Stimulated activated CD4-positive, alpha-beta T cell treated with anti-CD3 and anti-CD28 coated beads, TNF-alpha, amount 100 ng/mL, for 4 hours (primary cell): ENCODE results near the gene MCF2L2.
A peak's percentile ranks its signal among the peaks of the same experiment; 100 is the strongest.
"Not testable (repeated sequence)": the region's sequence is repeated elsewhere in the genome, so short reads cannot be mapped to it uniquely, and the experiment has no call there.

Experiments
- DNase-seq, 3 experiments: peaks; one replicate each; pipeline ENCODE4 v3.0.0-alpha.2; 2020; ENCODE audit warnings: low read depth in 3 of 3

MCF2L2 gene

GRCh38 chr3:183208260-183208659 lies 220.2 kb downstream of the MCF2L2 start:
- no peak for DNase-seq

GRCh38 chr3:183203670-183204069 lies 224.7 kb downstream of the MCF2L2 start:
- DNase-seq, result no peak

GRCh38 chr3:183202004-183202722 lies 226.3 kb downstream of the MCF2L2 start:
- no peak for DNase-seq

- no peak for DNase-seq
Measured at GRCh38 chr3:183198939-183199338, 229.5 kb downstream of the MCF2L2 start.

- no peak for DNase-seq
Measured at GRCh38 chr3:183197734-183198133, 230.7 kb downstream of the MCF2L2 start.

GRCh38 chr3:183195266-183195665 lies 233.2 kb downstream of the MCF2L2 start:
- no peak for DNase-seq

GRCh38 chr3:183193762-183194689 lies 234.4 kb downstream of the MCF2L2 start:
- no peak for DNase-seq

GRCh38 chr3:183192650-183193300 lies 235.6 kb downstream of the MCF2L2 start:
- DNase-seq, result no peak

GRCh38 chr3:183189641-183190040 lies 238.8 kb downstream of the MCF2L2 start:
- no peak for DNase-seq

GRCh38 chr3:183188895-183189462 lies 239.4 kb downstream of the MCF2L2 start:
- DNase-seq, result no peak

GRCh38 chr3:183185696-183186095 lies 242.7 kb downstream of the MCF2L2 start:
- no peak for DNase-seq

- DNase-seq, result no peak
Measured at GRCh38 chr3:183182732-183183610, 245.4 kb downstream of the MCF2L2 start.

GRCh38 chr3:183182073-183182472 lies 246.3 kb downstream of the MCF2L2 start:
- DNase-seq, result no peak

- DNase-seq, result no peak
Measured at GRCh38 chr3:183181606-183182005, 246.8 kb downstream of the MCF2L2 start.

- no peak for DNase-seq
Measured at GRCh38 chr3:183180784-183181295, 247.6 kb downstream of the MCF2L2 start.

GRCh38 chr3:183180110-183180783 lies 248.2 kb downstream of the MCF2L2 start:
- DNase-seq, result no peak

- not testable (repeated sequence) for DNase-seq
Measured at GRCh38 chr3:183179550-183179908, 248.9 kb downstream of the MCF2L2 start.

GRCh38 chr3:183178833-183179549 lies 249.4 kb downstream of the MCF2L2 start:
- peak in 2 of 3 experiments; percentile 32 to 46 for DNase-seq

- DNase-seq, result no peak
Measured at GRCh38 chr3:183178512-183178832, 249.9 kb downstream of the MCF2L2 start.
